Measurements from ENCODE around the gene KRT2.

KRT2 gene

GRCh38 chr12:52601671-52602070 is 50.3 kb downstream of the KRT2 start:
- TF ChIP-seq CTCF (conservative IDR thresholded peaks at IDR 0.05; ENCODE audit: low read length), result no peak
- no peak for DNase-seq (ENCODE audit: low read depth)

GRCh38 chr12:52600941-52601481 is 51.0 kb downstream of the KRT2 start, which contains the start of gene KRT72:
Gene KRT72 (minus strand): TSS chr12:52601463. CDS start chr12:52601452, 11 bp downstream.
- DNase-seq (ENCODE audit: low read depth), result no peak
- no peak for TF ChIP-seq CTCF (conservative IDR thresholded peaks at IDR 0.05; ENCODE audit: low read length)
- no peak within 1 kb of the TSS for H3K4me3 ChIP-seq (ENCODE audit: low read length)

More at GRCh38 chr12:52601671-52602070, 50.3 kb downstream of the KRT2 start:
- H3K4me3 ChIP-seq (ENCODE audit: low read length), result no peak overlapping the region

GRCh38 chr12:52600475-52600874 is 51.5 kb downstream of the KRT2 start:
- no peak for TF ChIP-seq CTCF (conservative IDR thresholded peaks at IDR 0.05; ENCODE audit: low read length)
- no peak for DNase-seq (ENCODE audit: low read depth)
- H3K4me3 ChIP-seq (ENCODE audit: low read length), result no peak overlapping the region

GRCh38 chr12:52600071-52600470 is 51.9 kb downstream of the KRT2 start:
- H3K4me3 ChIP-seq (ENCODE audit: low read length), result no peak overlapping the region
- TF ChIP-seq CTCF (conservative IDR thresholded peaks at IDR 0.05; ENCODE audit: low read length), result no peak
- DNase-seq (ENCODE audit: low read depth), result no peak

- no peak for TF ChIP-seq CTCF (conservative IDR thresholded peaks at IDR 0.05; ENCODE audit: low read length)
- DNase-seq (ENCODE audit: low read depth), result no peak
- no peak overlapping the region for H3K4me3 ChIP-seq (ENCODE audit: low read length)
Measured at GRCh38 chr12:52598966-52599365, 53.0 kb downstream of the KRT2 start.
